ENCODE measurements around the gene CARMIL1.

The CARMIL1 gene

DNA sequence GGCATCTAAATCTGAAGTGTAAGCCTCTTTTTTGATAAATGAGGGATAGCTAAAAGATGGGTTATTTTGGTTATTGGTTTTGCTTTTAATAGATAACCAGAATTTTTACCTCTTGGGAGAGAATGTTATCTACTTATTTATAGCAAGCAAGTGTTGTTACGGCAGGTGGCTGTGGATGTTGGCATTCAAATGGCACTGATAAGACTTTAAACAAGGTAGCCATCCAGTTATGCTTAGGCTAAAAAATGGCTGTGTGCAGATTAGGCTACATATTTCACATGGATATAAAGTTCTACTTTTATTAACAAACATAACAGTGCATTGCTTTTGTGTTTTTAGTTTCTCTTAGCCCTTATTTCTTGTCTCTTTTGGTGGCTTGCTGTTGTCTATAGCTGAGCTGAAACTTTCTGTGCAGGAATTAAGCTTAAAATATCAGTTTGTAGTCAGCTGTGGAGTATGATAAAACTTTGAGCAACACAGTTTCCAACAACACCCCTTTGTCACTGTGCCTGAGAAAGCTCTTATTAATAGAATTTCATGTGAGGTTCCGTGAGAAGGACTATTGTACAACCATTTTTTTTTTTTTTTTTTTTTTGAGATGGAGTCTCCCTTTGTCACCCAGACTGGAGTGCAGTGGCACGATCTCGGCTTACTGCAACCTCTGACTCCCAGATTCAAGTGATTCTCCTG lies 28.8 kb downstream of the CARMIL1 start:
- H3K4me1 ChIP-seq (ENCODE audit: control insufficient read depth, insufficient read depth, low read length): peaks cover 20% of the 10 kb centered on the region
- no peak overlapping the region for H3K4me3 ChIP-seq (ENCODE audit: low read depth, low read length)
- no peaks in the 10 kb centered on the region for H3K36me3 ChIP-seq (ENCODE audit: control insufficient read depth in 2 of 2, insufficient read depth in 1 of 2, low read length in 2 of 2)
- TF ChIP-seq SP2 (tag by site-specific recombination; IDR thresholded peaks at IDR 0.05) (no peak), ZFP41 (tag by site-specific recombination; IDR thresholded peaks at IDR 0.05; ENCODE audit: borderline replicate concordance) (no peak), MYNN (tag by site-specific recombination; IDR thresholded peaks at IDR 0.05; ENCODE audit: borderline replicate concordance) (no peak), KLF1 (tag by site-specific recombination; IDR thresholded peaks at IDR 0.05) (no peak), ZNF510 (tag by site-specific recombination; IDR thresholded peaks at IDR 0.05; ENCODE audit: insufficient replicate concordance) (no peak), KLF9 (tag by site-specific recombination; IDR thresholded peaks at IDR 0.05; ENCODE audit: low read depth) (no peak), YY2 (tag by site-specific recombination; IDR thresholded peaks at IDR 0.05) (no peak), ZNF169 (tag by site-specific recombination; IDR thresholded peaks at IDR 0.05) (no peak), ZNF548 (tag by site-specific recombination; IDR thresholded peaks at IDR 0.05) (no peak), GLI2 (tag by site-specific recombination; IDR thresholded peaks at IDR 0.05; ENCODE audit: borderline replicate concordance, low read depth) (no peak), ZNF341 (tag by site-specific recombination; IDR thresholded peaks at IDR 0.05; ENCODE audit: low read depth) (no peak), SALL2 (tag by site-specific recombination; IDR thresholded peaks at IDR 0.05; ENCODE audit: borderline replicate concordance) (no peak), ZNF549 (tag by site-specific recombination; IDR thresholded peaks at IDR 0.05) (no peak), ZNF610 (tag by site-specific recombination; IDR thresholded peaks at IDR 0.05; ENCODE audit: borderline replicate concordance) (no peak), ZNF521 (tag by site-specific recombination; IDR thresholded peaks at IDR 0.05) (no peak)
- TF ChIP-seq, protein P1, sequence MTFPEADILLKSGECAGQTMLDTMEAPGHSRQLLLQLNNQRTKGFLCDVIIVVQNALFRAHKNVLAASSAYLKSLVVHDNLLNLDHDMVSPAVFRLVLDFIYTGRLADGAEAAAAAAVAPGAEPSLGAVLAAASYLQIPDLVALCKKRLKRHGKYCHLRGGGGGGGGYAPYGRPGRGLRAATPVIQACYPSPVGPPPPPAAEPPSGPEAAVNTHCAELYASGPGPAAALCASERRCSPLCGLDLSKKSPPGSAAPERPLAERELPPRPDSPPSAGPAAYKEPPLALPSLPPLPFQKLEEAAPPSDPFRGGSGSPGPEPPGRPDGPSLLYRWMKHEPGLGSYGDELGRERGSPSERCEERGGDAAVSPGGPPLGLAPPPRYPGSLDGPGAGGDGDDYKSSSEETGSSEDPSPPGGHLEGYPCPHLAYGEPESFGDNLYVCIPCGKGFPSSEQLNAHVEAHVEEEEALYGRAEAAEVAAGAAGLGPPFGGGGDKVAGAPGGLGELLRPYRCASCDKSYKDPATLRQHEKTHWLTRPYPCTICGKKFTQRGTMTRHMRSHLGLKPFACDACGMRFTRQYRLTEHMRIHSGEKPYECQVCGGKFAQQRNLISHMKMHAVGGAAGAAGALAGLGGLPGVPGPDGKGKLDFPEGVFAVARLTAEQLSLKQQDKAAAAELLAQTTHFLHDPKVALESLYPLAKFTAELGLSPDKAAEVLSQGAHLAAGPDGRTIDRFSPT (tag by site-specific recombination; IDR thresholded peaks at IDR 0.05): no peak
- TF ChIP-seq, protein P2, sequence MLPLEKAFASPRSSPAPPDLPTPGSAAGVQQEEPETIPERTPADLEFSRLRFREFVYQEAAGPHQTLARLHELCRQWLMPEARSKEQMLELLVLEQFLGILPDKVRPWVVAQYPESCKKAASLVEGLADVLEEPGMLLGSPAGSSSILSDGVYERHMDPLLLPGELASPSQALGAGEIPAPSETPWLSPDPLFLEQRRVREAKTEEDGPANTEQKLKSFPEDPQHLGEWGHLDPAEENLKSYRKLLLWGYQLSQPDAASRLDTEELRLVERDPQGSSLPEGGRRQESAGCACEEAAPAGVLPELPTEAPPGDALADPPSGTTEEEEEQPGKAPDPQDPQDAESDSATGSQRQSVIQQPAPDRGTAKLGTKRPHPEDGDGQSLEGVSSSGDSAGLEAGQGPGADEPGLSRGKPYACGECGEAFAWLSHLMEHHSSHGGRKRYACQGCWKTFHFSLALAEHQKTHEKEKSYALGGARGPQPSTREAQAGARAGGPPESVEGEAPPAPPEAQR (tag by site-specific recombination; IDR thresholded peaks at IDR 0.05): no peak
- TF ChIP-seq, protein P3, sequence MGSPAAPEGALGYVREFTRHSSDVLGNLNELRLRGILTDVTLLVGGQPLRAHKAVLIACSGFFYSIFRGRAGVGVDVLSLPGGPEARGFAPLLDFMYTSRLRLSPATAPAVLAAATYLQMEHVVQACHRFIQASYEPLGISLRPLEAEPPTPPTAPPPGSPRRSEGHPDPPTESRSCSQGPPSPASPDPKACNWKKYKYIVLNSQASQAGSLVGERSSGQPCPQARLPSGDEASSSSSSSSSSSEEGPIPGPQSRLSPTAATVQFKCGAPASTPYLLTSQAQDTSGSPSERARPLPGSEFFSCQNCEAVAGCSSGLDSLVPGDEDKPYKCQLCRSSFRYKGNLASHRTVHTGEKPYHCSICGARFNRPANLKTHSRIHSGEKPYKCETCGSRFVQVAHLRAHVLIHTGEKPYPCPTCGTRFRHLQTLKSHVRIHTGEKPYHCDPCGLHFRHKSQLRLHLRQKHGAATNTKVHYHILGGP (tag by site-specific recombination; IDR thresholded peaks at IDR 0.05): no peak
- TF ChIP-seq, protein P4, sequence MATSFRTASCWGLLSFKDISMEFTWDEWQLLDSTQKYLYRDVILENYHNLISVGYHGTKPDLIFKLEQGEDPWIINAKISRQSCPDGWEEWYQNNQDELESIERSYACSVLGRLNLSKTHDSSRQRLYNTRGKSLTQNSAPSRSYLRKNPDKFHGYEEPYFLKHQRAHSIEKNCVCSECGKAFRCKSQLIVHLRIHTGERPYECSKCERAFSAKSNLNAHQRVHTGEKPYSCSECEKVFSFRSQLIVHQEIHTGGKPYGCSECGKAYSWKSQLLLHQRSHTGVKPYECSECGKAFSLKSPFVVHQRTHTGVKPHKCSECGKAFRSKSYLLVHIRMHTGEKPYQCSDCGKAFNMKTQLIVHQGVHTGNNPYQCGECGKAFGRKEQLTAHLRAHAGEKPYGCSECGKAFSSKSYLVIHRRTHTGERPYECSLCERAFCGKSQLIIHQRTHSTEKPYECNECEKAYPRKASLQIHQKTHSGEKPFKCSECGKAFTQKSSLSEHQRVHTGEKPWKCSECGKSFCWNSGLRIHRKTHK (tag by site-specific recombination; IDR thresholded peaks at IDR 0.05): no peak
- TF ChIP-seq, protein P5, sequence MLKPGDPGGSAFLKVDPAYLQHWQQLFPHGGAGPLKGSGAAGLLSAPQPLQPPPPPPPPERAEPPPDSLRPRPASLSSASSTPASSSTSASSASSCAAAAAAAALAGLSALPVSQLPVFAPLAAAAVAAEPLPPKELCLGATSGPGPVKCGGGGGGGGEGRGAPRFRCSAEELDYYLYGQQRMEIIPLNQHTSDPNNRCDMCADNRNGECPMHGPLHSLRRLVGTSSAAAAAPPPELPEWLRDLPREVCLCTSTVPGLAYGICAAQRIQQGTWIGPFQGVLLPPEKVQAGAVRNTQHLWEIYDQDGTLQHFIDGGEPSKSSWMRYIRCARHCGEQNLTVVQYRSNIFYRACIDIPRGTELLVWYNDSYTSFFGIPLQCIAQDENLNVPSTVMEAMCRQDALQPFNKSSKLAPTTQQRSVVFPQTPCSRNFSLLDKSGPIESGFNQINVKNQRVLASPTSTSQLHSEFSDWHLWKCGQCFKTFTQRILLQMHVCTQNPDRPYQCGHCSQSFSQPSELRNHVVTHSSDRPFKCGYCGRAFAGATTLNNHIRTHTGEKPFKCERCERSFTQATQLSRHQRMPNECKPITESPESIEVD (tag by site-specific recombination; IDR thresholded peaks at IDR 0.05): no peak
- H3K27ac ChIP-seq (ENCODE audit: extremely low read depth, low read depth, low read length): no peak overlapping the region
- CTCF ChIA-PET: interaction anchor here (0.7 kb wide), 3 partner anchors 10 to 330 kb away, joined by 3 read pairs; no protein-coding TSS in a partner anchor
- POLR2A ChIA-PET: no interaction called here
- no peaks in the 10 kb centered on the region for H3K9me3 ChIP-seq (ENCODE audit: control insufficient read depth, insufficient read depth, low read depth, low read length)
